ENCODE measurements around the gene CENPI.

DNA sequence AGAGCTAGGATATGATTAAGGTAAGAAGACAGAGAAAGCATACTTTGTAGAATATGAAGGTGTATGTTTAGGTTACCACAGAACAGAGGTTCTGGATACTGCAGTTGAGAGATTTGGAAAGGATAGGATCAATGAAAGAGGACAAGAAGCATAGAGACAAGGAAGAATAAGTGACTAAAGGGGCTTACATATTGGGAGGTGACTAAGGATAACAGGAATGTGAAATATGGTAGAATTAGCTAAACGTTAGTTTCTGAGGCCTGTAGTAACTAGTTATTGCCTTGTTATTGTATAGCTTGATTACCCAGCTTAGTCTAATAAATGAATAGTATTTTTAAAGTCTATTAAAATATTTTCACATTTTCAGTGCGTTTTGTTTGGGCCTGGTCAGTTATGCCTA is 38.2 kb downstream of the CENPI start:
- TF ChIP-seq, protein P1, sequence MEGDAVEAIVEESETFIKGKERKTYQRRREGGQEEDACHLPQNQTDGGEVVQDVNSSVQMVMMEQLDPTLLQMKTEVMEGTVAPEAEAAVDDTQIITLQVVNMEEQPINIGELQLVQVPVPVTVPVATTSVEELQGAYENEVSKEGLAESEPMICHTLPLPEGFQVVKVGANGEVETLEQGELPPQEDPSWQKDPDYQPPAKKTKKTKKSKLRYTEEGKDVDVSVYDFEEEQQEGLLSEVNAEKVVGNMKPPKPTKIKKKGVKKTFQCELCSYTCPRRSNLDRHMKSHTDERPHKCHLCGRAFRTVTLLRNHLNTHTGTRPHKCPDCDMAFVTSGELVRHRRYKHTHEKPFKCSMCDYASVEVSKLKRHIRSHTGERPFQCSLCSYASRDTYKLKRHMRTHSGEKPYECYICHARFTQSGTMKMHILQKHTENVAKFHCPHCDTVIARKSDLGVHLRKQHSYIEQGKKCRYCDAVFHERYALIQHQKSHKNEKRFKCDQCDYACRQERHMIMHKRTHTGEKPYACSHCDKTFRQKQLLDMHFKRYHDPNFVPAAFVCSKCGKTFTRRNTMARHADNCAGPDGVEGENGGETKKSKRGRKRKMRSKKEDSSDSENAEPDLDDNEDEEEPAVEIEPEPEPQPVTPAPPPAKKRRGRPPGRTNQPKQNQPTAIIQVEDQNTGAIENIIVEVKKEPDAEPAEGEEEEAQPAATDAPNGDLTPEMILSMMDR (IDR thresholded peaks at IDR 0.05), result no peak
- TF ChIP-seq POLR2AphosphoS5 (IDR thresholded peaks at IDR 0.05), result no peak
- no peak for TF ChIP-seq POLR2A (IDR thresholded peaks at IDR 0.05)
- TF ChIP-seq EP300 (IDR thresholded peaks at IDR 0.05), result no peak
